Gastrocnemius medialis (tissue), 4 donors: Measurements from ENCODE around the gene ACO2.

Experiments used
- POLR2A ChIP-seq, 2 donors: fragments of 450-650 bp; IDR thresholded peaks; one replicate each; pipeline ENCODE4 v1.6.1; 2017; ENCODE audit warnings: antibody characterized with exemption in 2 of 2, mild to moderate bottlenecking in 2 of 2, moderate library complexity in 2 of 2
- TF ChIP-seq, protein P1 (sequence below), 5 experiments: fragments of 450-650 bp in 3 of 5; fragments of 200-600 bp in 2 of 5; sonication (generic) in 2 of 5; IDR thresholded peaks in 4 of 5; conservative IDR thresholded peaks in 1 of 5; 1 replicate in 4 of 5; 2 replicates in 1 of 5; pipeline ENCODE4 v1.5.1; 2016 to 2019; ENCODE audit warnings: antibody characterized with exemption in 5 of 5, mild to moderate bottlenecking in 3 of 5, moderate library complexity in 3 of 5

DNA sequence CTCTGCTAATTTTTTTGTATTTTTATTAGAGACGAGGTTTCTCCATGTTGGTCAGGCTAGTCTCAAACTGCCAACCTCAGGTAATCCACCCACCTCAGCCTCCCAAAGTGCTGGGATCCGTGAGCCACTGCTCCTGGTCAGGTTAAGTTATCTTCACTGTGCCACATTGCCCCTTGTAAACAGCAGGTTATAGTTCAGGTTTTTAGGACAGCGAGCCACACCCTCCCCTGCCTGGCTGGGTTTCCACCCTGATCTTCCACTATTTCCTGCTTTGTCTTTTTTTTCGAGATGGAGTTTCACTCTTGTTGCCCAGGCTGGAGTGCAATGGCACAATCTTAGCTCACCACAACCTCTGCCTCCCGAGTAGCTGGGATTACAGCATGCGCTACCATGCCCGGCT, 16.1 kb downstream of the ACO2 start:
- TF ChIP-seq, protein P1, sequence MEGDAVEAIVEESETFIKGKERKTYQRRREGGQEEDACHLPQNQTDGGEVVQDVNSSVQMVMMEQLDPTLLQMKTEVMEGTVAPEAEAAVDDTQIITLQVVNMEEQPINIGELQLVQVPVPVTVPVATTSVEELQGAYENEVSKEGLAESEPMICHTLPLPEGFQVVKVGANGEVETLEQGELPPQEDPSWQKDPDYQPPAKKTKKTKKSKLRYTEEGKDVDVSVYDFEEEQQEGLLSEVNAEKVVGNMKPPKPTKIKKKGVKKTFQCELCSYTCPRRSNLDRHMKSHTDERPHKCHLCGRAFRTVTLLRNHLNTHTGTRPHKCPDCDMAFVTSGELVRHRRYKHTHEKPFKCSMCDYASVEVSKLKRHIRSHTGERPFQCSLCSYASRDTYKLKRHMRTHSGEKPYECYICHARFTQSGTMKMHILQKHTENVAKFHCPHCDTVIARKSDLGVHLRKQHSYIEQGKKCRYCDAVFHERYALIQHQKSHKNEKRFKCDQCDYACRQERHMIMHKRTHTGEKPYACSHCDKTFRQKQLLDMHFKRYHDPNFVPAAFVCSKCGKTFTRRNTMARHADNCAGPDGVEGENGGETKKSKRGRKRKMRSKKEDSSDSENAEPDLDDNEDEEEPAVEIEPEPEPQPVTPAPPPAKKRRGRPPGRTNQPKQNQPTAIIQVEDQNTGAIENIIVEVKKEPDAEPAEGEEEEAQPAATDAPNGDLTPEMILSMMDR (IDR thresholded peaks at IDR 0.05 in 4 of 5, conservative IDR thresholded peaks at IDR 0.05 in 1 of 5): no peak
- no peak for TF ChIP-seq POLR2A (IDR thresholded peaks at IDR 0.05)
